Immature natural killer cell (primary cell): ENCODE measurements around the gene ST3GAL6. TPM values are rescaled to one million over a fixed set of nuclear protein-coding genes. Genes with fewer than 3 reads are reported as not detected.

Source experiments
- DNase-seq, 3 donors: peaks; one replicate each; pipeline ENCODE4 v3.0.0; 2022; ENCODE audit warnings: mixed read lengths in 1 of 3
- H3K27ac Mint-ChIP-seq, 6 donors: one replicate each; pipeline ENCODE4 v1.8.0; 2020; ENCODE audit warnings: mixed read lengths in 6 of 6, mild to moderate bottlenecking in 5 of 6, inconsistent platforms in 4 of 6, moderate library complexity in 3 of 6
- H3K27me3 Mint-ChIP-seq, 3 donors: one replicate each; pipeline ENCODE4 v1.8.0; 2020 to 2021; ENCODE audit warnings: low read depth in 3 of 3, mild to moderate bottlenecking in 3 of 3, mixed read lengths in 3 of 3, moderate library complexity in 3 of 3, inconsistent platforms in 1 of 3
- H3K36me3 Mint-ChIP-seq, 3 donors: one replicate each; pipeline ENCODE4 v1.8.0; 2020; ENCODE audit warnings: mixed read lengths in 3 of 3, inconsistent platforms in 2 of 3, mild to moderate bottlenecking in 2 of 3
- H3K4me1 Mint-ChIP-seq, 2 donors: one replicate each; pipeline ENCODE4 v1.8.0; 2020; ENCODE audit warnings: inconsistent platforms in 2 of 2, mild to moderate bottlenecking in 2 of 2, mixed read lengths in 2 of 2, moderate library complexity in 1 of 2
- H3K4me3 Mint-ChIP-seq, 5 donors: one replicate each; pipeline ENCODE4 v1.8.0; 2020; ENCODE audit warnings: mild to moderate bottlenecking in 5 of 5, mixed read lengths in 5 of 5, inconsistent platforms in 3 of 5, moderate library complexity in 3 of 5
- H3K9me3 Mint-ChIP-seq, 6 donors: one replicate each; pipeline ENCODE4 v1.8.0; 2020; ENCODE audit warnings: mild to moderate bottlenecking in 6 of 6, mixed read lengths in 6 of 6, inconsistent platforms in 4 of 6, moderate library complexity in 3 of 6
- polyA plus RNA-seq, 3 donors: library from polyadenylated mRNA; unstranded; fragments of 300-500 nt; fragmentation: Illumina TruSeq; gene quantifications; one replicate each; pipeline ENCODE4 v1.2.3, GENCODE V29; 2021

The ST3GAL6 gene
- polyA plus RNA-seq, 3 donors from 2014 or later: 0.57 TPM; not detected in 2

- H3K4me1 Mint-ChIP-seq: no peaks in the 10 kb centered on the region
- no peaks in the 10 kb centered on the region for H3K36me3 Mint-ChIP-seq
- H3K9me3 Mint-ChIP-seq: peaks cover 0 to 2% (median 0%) of the 10 kb centered on the region in 6 donors
- no peak for DNase-seq
- H3K4me3 Mint-ChIP-seq: no peak overlapping the region
- no peak overlapping the region for H3K27ac Mint-ChIP-seq
- H3K27me3 Mint-ChIP-seq: peaks cover 0 to 1% (median 0%) of the 10 kb centered on the region in 3 donors
Measured at GRCh38 chr3:98745718-98746117, 17.4 kb upstream of the ST3GAL6 start.

GRCh38 chr3:98746122-98746521, 17.0 kb upstream of the ST3GAL6 start:
- H3K27ac Mint-ChIP-seq: no peak overlapping the region
- peaks cover 0 to 1% (median 0%) of the 10 kb centered on the region in 3 donors for H3K27me3 Mint-ChIP-seq
- DNase-seq: no peak
- no peak overlapping the region for H3K4me3 Mint-ChIP-seq
- H3K36me3 Mint-ChIP-seq: no peaks in the 10 kb centered on the region
- no peaks in the 10 kb centered on the region for H3K4me1 Mint-ChIP-seq
- H3K9me3 Mint-ChIP-seq: peaks cover 0 to 2% (median 0%) of the 10 kb centered on the region in 6 donors

- Mint-ChIP-seq H3K4me1 (no peaks in the 10 kb centered on the region), H3K27me3 (peaks cover 0 to 1% (median 0%) of the 10 kb centered on the region in 3 donors), H3K9me3 (peaks cover 0 to 2% (median 0%) of the 10 kb centered on the region in 6 donors), H3K4me3 (no peak overlapping the region), H3K27ac (no peak overlapping the region), H3K36me3 (no peaks in the 10 kb centered on the region)
- no peak for DNase-seq
Measured at GRCh38 chr3:98746882-98747281, 16.3 kb upstream of the ST3GAL6 start.

GRCh38 chr3:98750276-98750919, 12.7 kb upstream of the ST3GAL6 start:
- no peak for DNase-seq
- Mint-ChIP-seq H3K27ac (no peak overlapping the region), H3K4me3 (no peak overlapping the region), H3K36me3 (no peaks in the 10 kb centered on the region), H3K4me1 (no peaks in the 10 kb centered on the region), H3K27me3 (peaks cover 0 to 1% (median 0%) of the 10 kb centered on the region in 3 donors), H3K9me3 (no peaks in the 10 kb centered on the region)

- Mint-ChIP-seq H3K36me3 (no peaks in the 10 kb centered on the region), H3K27me3 (no peaks in the 10 kb centered on the region), H3K27ac (no peak overlapping the region), H3K4me3 (no peak overlapping the region), H3K4me1 (no peaks in the 10 kb centered on the region), H3K9me3 (no peaks in the 10 kb centered on the region)
- no peak for DNase-seq
Measured at GRCh38 chr3:98754483-98754882, 8.7 kb upstream of the ST3GAL6 start.

- Mint-ChIP-seq H3K4me1 (no peaks in the 10 kb centered on the region), H3K27me3 (no peaks in the 10 kb centered on the region)
Measured at GRCh38 chr3:98755601-98756000, 7.5 kb upstream of the ST3GAL6 start.

GRCh38 chr3:98759629-98760028, 3.5 kb upstream of the ST3GAL6 start:
- H3K27ac Mint-ChIP-seq: no peak overlapping the region
- no peaks in the 10 kb centered on the region for H3K4me1 Mint-ChIP-seq
- peaks cover 0 to 3% (median 0%) of the 10 kb centered on the region in 3 donors for H3K27me3 Mint-ChIP-seq
- H3K4me3 Mint-ChIP-seq: no peak overlapping the region
- no peaks in the 10 kb centered on the region for H3K9me3 Mint-ChIP-seq
- no peak for DNase-seq
- H3K36me3 Mint-ChIP-seq: no peaks in the 10 kb centered on the region

More at GRCh38 chr3:98755601-98756000, 7.5 kb upstream of the ST3GAL6 start:
- Mint-ChIP-seq H3K36me3 (no peaks in the 10 kb centered on the region), H3K9me3 (no peaks in the 10 kb centered on the region), H3K4me3 (no peak overlapping the region), H3K27ac (no peak overlapping the region)
- no peak for DNase-seq

- no peaks in the 10 kb centered on the region for H3K4me1 Mint-ChIP-seq
- no peak for DNase-seq
- H3K4me3 Mint-ChIP-seq: no peak overlapping the region
- H3K27me3 Mint-ChIP-seq: peaks cover 0 to 3% (median 2%) of the 10 kb centered on the region in 3 donors
- no peaks in the 10 kb centered on the region for H3K9me3 Mint-ChIP-seq
- H3K36me3 Mint-ChIP-seq: no peaks in the 10 kb centered on the region
- peak overlapping the region in 1 of 6 donors; percentile 2 for H3K27ac Mint-ChIP-seq
Measured at GRCh38 chr3:98761643-98762229, 1.4 kb upstream of the ST3GAL6 start.

- Mint-ChIP-seq H3K4me1 (no peaks in the 10 kb centered on the region), H3K27me3 (peaks cover 0 to 3% (median 2%) of the 10 kb centered on the region in 3 donors), H3K4me3 (no peak overlapping the region), H3K9me3 (peaks cover 0 to 2% (median 0%) of the 10 kb centered on the region in 6 donors), H3K36me3 (no peaks in the 10 kb centered on the region), H3K27ac (no peak overlapping the region)
- no peak for DNase-seq
Measured at GRCh38 chr3:98763819-98764418, 779 bp downstream of the ST3GAL6 start.

- Mint-ChIP-seq H3K36me3 (no peaks in the 10 kb centered on the region), H3K9me3 (peaks cover 0 to 2% (median 0%) of the 10 kb centered on the region in 6 donors), H3K4me3 (no peak overlapping the region), H3K27me3 (peaks cover 0 to 3% (median 2%) of the 10 kb centered on the region in 3 donors), H3K27ac (no peak overlapping the region), H3K4me1 (no peaks in the 10 kb centered on the region)
- DNase-seq: no peak
Measured at GRCh38 chr3:98764472-98764884, 1.3 kb downstream of the ST3GAL6 start.

- H3K36me3 Mint-ChIP-seq: no peaks in the 10 kb centered on the region
- H3K9me3 Mint-ChIP-seq: peaks cover 0 to 2% (median 0%) of the 10 kb centered on the region in 6 donors
Measured at GRCh38 chr3:98765721-98766120, 2.6 kb downstream of the ST3GAL6 start.

GRCh38 chr3:98766924-98767323, 3.8 kb downstream of the ST3GAL6 start:
- Mint-ChIP-seq H3K27ac (no peak overlapping the region), H3K4me3 (no peak overlapping the region), H3K4me1 (no peaks in the 10 kb centered on the region), H3K27me3 (peaks cover 0 to 2% (median 0%) of the 10 kb centered on the region in 3 donors), H3K36me3 (no peaks in the 10 kb centered on the region), H3K9me3 (peaks cover 0 to 2% (median 0%) of the 10 kb centered on the region in 6 donors)
- no peak for DNase-seq

More at GRCh38 chr3:98765721-98766120, 2.6 kb downstream of the ST3GAL6 start:
- Mint-ChIP-seq H3K27me3 (peaks cover 0 to 3% (median 2%) of the 10 kb centered on the region in 3 donors), H3K27ac (no peak overlapping the region), H3K4me3 (no peak overlapping the region), H3K4me1 (no peaks in the 10 kb centered on the region)
- DNase-seq: no peak

GRCh38 chr3:98768961-98769360, 5.8 kb downstream of the ST3GAL6 start:
- H3K36me3 Mint-ChIP-seq: no peaks in the 10 kb centered on the region
- peaks cover 0 to 2% (median 0%) of the 10 kb centered on the region in 3 donors for H3K27me3 Mint-ChIP-seq
- no peaks in the 10 kb centered on the region for H3K4me1 Mint-ChIP-seq
- peaks cover 0 to 2% (median 0%) of the 10 kb centered on the region in 6 donors for H3K9me3 Mint-ChIP-seq
- H3K27ac Mint-ChIP-seq: no peak overlapping the region
- no peak for DNase-seq
- no peak overlapping the region for H3K4me3 Mint-ChIP-seq

GRCh38 chr3:98769448-98769847, 6.3 kb downstream of the ST3GAL6 start:
- Mint-ChIP-seq H3K9me3 (peaks cover 0 to 2% (median 0%) of the 10 kb centered on the region in 6 donors), H3K4me3 (no peak overlapping the region), H3K27ac (no peak overlapping the region), H3K36me3 (no peaks in the 10 kb centered on the region), H3K27me3 (peaks cover 0 to 2% (median 0%) of the 10 kb centered on the region in 3 donors), H3K4me1 (no peaks in the 10 kb centered on the region)
- DNase-seq: no peak
